ENCODE results near the gene C9. TPM values are rescaled to one million over a fixed set of nuclear protein-coding genes. Genes with fewer than 3 reads are reported as not detected.

C9 gene
- total and polyA plus RNA-seq, 2 experiments from 2014 or later: not detected

- Histone ChIP-seq H3K4me2 (no peak overlapping the region), H3K4me1 (ENCODE audit: insufficient read depth) (no peaks in the 10 kb centered on the region), H3K36me3 (ENCODE audit: insufficient read depth) (no peaks in the 10 kb centered on the region), H3K27ac (ENCODE audit: low read depth) (no peak overlapping the region), H2AFZ (no peak overlapping the region), H4K20me1 (replicated peaks; ENCODE audit: insufficient read depth) (no peaks in the 10 kb centered on the region), H3K27me3 (ENCODE audit: insufficient read depth) (no peaks in the 10 kb centered on the region), H3K4me3 (no peak overlapping the region), H3F3A (replicated peaks; ENCODE audit: low read depth) (no peaks in the 10 kb centered on the region), H3K9me2 (ENCODE audit: insufficient read depth) (no peaks in the 10 kb centered on the region), H3K79me2 (replicated peaks; ENCODE audit: insufficient read depth) (no peaks in the 10 kb centered on the region)
- Mint-ChIP-seq H3K36me3 (ENCODE audit: low read depth) (no peaks in the 10 kb centered on the region), H3K27ac (peak overlapping the region; percentile 9; the same call in 1 of the 2 replicates), H3K9me3 (no peaks in the 10 kb centered on the region), H3K4me1 (no peaks in the 10 kb centered on the region), H3K4me3 (no peak overlapping the region), H3K27me3 (ENCODE audit: insufficient read depth, low read depth, poor library complexity) (no peaks in the 10 kb centered on the region)
- ATAC-seq (no peak), DNase-seq (ENCODE audit: low spot score) (no peak)
- no peak for TF ChIP-seq POLR2AphosphoS5 (IDR thresholded peaks at IDR 0.05; ENCODE audit: low read depth)
- no peak for TF ChIP-seq STAT1 (IDR thresholded peaks at IDR 0.05; ENCODE audit: unreplicated experiment)
- TF ChIP-seq CTCF (conservative IDR thresholded peaks at IDR 0.05; ENCODE audit: low read depth in 2 of 2): no peak
Measured at GRCh38 chr5:39254671-39255070, 109.6 kb downstream of the C9 start.

- no peaks in the 10 kb centered on the region for H3K36me3 ChIP-seq (ENCODE audit: insufficient read depth)
- H3K4me2 ChIP-seq: no peak overlapping the region
- H3K9me3 Mint-ChIP-seq: no peaks in the 10 kb centered on the region
- no peak for DNase-seq (ENCODE audit: low spot score)
- no peak overlapping the region for H3K4me3 Mint-ChIP-seq
- H3K4me1 ChIP-seq (ENCODE audit: insufficient read depth): no peaks in the 10 kb centered on the region
- H3K36me3 Mint-ChIP-seq (ENCODE audit: low read depth): no peaks in the 10 kb centered on the region
- H3K27ac ChIP-seq (ENCODE audit: low read depth): no peak overlapping the region
- H3K9me2 ChIP-seq (ENCODE audit: insufficient read depth): no peaks in the 10 kb centered on the region
- ATAC-seq: no peak
- H3K27ac Mint-ChIP-seq: no peak overlapping the region
- H3K27me3 Mint-ChIP-seq (ENCODE audit: insufficient read depth, low read depth, poor library complexity): no peaks in the 10 kb centered on the region
- H4K20me1 ChIP-seq (replicated peaks; ENCODE audit: insufficient read depth): no peaks in the 10 kb centered on the region
- H3K4me3 ChIP-seq: no peak overlapping the region
- no peaks in the 10 kb centered on the region for H3K27me3 ChIP-seq (ENCODE audit: insufficient read depth)
- H3K79me2 ChIP-seq (replicated peaks; ENCODE audit: insufficient read depth): no peaks in the 10 kb centered on the region
- H2AFZ ChIP-seq: no peak overlapping the region
- no peaks in the 10 kb centered on the region for H3F3A ChIP-seq (replicated peaks; ENCODE audit: low read depth)
- no peaks in the 10 kb centered on the region for H3K4me1 Mint-ChIP-seq
- TF ChIP-seq NANOG (IDR thresholded peaks at IDR 0.05; ENCODE audit: borderline replicate concordance) (no peak), ETS1 (IDR thresholded peaks at IDR 0.05) (no peak), EZH2phosphoT487 (IDR thresholded peaks at IDR 0.05; ENCODE audit: unreplicated experiment) (no peak), ZNF331 (CRISPR knock-in tag; IDR thresholded peaks at IDR 0.05; ENCODE audit: low read depth) (no peak), POLR2AphosphoS5 (IDR thresholded peaks at IDR 0.05; ENCODE audit: low read depth) (no peak), JUNB (IDR thresholded peaks at IDR 0.05; ENCODE audit: unreplicated experiment) (no peak), ZNF114 (CRISPR knock-in tag; IDR thresholded peaks at IDR 0.05) (no peak), ZNF462 (CRISPR knock-in tag; IDR thresholded peaks at IDR 0.05) (no peak), EZH2 (IDR thresholded peaks at IDR 0.05; ENCODE audit: low read depth, unreplicated experiment) (no peak)
Measured at GRCh38 chr5:39253196-39253595, 111.1 kb downstream of the C9 start.

Measured in GM23338 (cell line).